GM13976 (cell line): ENCODE data around the gene RPL22.

Experiments
- DNase-seq: peaks from one replicate; pipeline ENCODE4 v3.0.0; 2012; ENCODE audit warnings: low spot score
- CTCF ChIP-seq: IDR thresholded peaks from 2 replicates; pipeline ENCODE4 v1.5.1; 2012; ENCODE audit warnings: borderline replicate concordance, mild to moderate bottlenecking; ENCODE audit not compliant: insufficient read depth; ENCODE audit errors: extremely low read depth, missing control alignments, control extremely low read depth
- in situ Hi-C: fragments of 300-500 bp; cut with MboI; formaldehyde crosslinking; loops from one replicate; pipeline ENCODE4 v1.12.0; 2022; ENCODE audit warnings: low sequenced_read_pairs, mixed read lengths, inconsistent platforms; ENCODE audit not compliant: unreplicated experiment

Gene RPL22

GRCh38 chr1:6209661-6210580 is 10.5 kb upstream of the RPL22 start:
- DNase-seq, result no peak
- in situ Hi-C loops, result no loop called here
- TF ChIP-seq CTCF, result peak; percentile 7

GRCh38 chr1:6208723-6209660 is 9.6 kb upstream of the RPL22 start:
- in situ Hi-C loops, result no loop called here
- DNase-seq, result peak; percentile 78
- TF ChIP-seq CTCF, result peak; percentile 24

GRCh38 chr1:6207921-6208320 is 8.5 kb upstream of the RPL22 start:
- TF ChIP-seq CTCF, result no peak
- in situ Hi-C loops, result no loop called here
- no peak for DNase-seq

- TF ChIP-seq CTCF, result no peak
- no peak for DNase-seq
- in situ Hi-C loops, result no loop called here
Observed at GRCh38 chr1:6207075-6207885, 7.9 kb upstream of the RPL22 start.

- in situ Hi-C loops, result no loop called here
- TF ChIP-seq CTCF, result no peak
- no peak for DNase-seq
Observed at GRCh38 chr1:6206520-6206855, 7.1 kb upstream of the RPL22 start.
